GM20000 (cell line): ENCODE measurements around the gene TMEM214.

Experiments
- DNase-seq: peaks from one replicate; pipeline ENCODE4 v3.0.0; 2012; ENCODE audit warnings: low spot score
- TF ChIP-seq, protein P1 (sequence below): IDR thresholded peaks from 2 replicates; pipeline ENCODE4 v1.5.1; 2012; ENCODE audit warnings: mild to moderate bottlenecking, control low read depth; ENCODE audit errors: extremely low read depth, missing control alignments

The TMEM214 gene

DNA sequence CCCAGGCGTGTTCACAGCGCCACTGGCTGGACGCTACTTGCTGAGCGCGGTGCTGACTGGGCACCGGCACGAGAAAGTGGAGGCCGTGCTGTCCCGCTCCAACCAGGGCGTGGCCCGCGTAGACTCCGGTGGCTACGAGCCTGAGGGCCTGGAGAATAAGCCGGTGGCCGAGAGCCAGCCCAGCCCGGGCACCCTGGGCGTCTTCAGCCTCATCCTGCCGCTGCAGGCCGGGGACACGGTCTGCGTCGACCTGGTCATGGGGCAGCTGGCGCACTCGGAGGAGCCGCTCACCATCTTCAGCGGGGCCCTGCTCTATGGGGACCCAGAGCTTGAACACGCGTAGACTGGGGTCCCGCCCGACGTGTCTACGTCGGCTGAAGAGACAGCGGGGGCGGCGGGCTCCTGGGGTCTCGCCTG lies 52.9 kb downstream of the TMEM214 start:
- TF ChIP-seq, protein P1, sequence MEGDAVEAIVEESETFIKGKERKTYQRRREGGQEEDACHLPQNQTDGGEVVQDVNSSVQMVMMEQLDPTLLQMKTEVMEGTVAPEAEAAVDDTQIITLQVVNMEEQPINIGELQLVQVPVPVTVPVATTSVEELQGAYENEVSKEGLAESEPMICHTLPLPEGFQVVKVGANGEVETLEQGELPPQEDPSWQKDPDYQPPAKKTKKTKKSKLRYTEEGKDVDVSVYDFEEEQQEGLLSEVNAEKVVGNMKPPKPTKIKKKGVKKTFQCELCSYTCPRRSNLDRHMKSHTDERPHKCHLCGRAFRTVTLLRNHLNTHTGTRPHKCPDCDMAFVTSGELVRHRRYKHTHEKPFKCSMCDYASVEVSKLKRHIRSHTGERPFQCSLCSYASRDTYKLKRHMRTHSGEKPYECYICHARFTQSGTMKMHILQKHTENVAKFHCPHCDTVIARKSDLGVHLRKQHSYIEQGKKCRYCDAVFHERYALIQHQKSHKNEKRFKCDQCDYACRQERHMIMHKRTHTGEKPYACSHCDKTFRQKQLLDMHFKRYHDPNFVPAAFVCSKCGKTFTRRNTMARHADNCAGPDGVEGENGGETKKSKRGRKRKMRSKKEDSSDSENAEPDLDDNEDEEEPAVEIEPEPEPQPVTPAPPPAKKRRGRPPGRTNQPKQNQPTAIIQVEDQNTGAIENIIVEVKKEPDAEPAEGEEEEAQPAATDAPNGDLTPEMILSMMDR = peak; percentile 38

DNA sequence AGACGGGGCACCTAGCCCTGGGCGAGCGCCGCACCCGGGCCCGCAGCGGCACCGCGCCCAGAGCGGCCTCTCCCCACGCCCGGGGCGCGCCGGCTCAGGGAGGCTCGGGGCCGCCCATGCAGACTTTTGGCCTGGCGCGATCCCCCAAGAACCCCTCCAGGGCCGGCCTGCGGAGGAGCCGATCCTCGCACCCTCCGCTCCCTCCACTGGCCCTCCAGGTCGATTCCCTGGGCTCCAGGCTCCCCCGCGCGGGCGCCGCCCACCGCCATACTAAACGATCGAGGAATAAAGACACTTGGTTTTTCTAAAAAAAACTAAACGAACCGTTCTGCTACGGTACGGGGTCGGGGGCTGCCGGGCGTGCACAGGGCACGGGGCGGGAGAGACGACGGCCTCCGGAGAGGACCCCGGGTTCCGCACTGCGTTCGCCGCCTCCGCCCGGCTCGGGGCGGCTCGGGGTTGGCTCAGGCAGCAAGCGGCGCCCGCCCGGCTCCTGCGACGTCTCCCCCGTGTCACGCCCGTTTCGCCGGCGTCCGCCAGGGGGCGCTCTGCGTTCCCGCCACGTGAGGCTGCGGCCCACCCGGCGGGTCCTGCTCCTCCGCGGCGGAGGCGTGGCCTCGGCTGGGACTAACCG lies 53.4 kb downstream of the TMEM214 start:
- DNase-seq = peak; percentile 100
- TF ChIP-seq, protein P1 = peak; percentile 94

More for the DNA sequence above, 52.9 kb downstream of the TMEM214 start:
- peak; percentile 64 for DNase-seq

GRCh38 chr2:27086724-27087593 lies 54.2 kb downstream of the TMEM214 start, which contains the start of gene KHK:
TSS of gene KHK (plus strand) at chr2:27086772. CDS start at chr2:27087260, 488 bp downstream.
- peak; percentile 48 for DNase-seq
- TF ChIP-seq, protein P1 = no peak

GRCh38 chr2:27087823-27088410 lies 55.2 kb downstream of the TMEM214 start:
- DNase-seq = no peak
- TF ChIP-seq, protein P1 = no peak

DNA sequence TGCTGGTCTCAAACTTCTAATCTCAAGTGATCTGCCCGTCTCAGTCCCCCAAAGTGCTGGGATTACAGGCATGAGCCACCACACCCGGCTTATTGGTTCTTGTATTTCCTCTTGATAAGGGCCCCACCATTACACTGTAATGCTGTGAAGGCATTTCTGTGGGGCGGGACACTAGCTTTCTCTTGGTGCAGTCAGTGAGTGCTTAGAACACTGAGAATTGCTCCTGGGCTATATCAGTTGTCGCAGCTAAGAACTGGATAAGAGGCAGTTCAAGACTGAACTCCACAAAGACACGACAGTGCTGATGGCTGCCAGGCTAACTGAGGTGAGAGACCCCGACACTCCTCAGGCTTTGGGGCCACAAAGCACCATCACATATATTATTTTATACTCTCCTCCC lies 55.9 kb downstream of the TMEM214 start:
- TF ChIP-seq, protein P1 = no peak
- no peak for DNase-seq

DNA sequence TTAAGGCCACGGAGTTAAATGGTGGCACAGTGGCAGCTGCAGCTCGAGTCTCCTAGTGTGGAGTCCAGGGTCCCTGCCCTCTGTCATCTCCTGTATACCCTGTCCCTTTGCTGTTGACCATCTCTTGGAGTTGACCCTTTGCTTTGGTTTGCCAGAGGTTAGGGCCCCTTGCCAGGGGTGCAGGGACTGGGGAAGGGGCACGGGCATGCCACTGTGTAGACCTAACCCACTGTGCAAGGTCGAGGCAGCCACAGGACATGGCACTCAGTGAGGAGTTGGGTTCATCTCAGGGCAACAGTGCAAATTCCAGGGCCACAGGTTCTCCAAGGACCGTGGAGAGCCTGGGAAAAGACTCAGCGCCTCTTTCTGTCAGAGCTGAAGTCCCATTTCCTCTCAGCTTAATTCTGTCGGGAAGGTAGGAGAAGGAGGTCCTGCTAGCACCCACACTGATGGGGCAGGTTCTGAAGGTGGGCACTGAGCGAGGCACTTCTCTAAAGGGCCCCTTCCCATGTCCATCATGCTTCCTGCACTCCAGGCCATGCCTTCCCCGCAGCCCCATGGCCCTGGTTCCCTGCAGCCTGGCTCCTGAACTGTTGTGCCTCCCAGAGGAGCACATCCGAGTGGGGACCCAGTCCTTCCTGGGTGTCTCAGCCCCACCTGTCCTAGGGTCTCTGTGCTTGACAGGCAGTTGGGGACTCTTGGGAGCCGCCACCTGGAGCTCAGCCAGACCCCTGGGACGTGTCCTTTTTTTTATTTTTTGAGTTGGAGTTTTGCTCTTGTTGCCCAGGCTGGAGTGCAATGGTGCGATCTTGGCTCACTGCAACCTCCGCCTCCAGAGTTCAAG lies 56.6 kb downstream of the TMEM214 start:
- no peak for DNase-seq
- TF ChIP-seq, protein P1 = no peak
